HepG2 (cell line): ENCODE measurements around the gene ZNF451. TPM values are rescaled to one million over a fixed set of nuclear protein-coding genes. Genes with fewer than 3 reads are reported as not detected.

Experiments
- BCL3 ChIP-seq: sonication (generic); formaldehyde crosslinking; IDR thresholded peaks from 2 replicates; pipeline ENCODE4 v1.5.1; 2020; ENCODE audit warnings: mild to moderate bottlenecking, missing genetic modification reagents, moderate library complexity
- CCDC6 ChIP-seq: sonication (generic); formaldehyde crosslinking; IDR thresholded peaks from 2 replicates; pipeline ENCODE4 v1.8.1; 2022; ENCODE audit warnings: mild to moderate bottlenecking, missing genetic modification reagents, moderate library complexity
- CREB3 ChIP-seq: sonication (generic); formaldehyde crosslinking; IDR thresholded peaks from 2 replicates; pipeline ENCODE4 v1.5.0; 2020; ENCODE audit warnings: missing genetic modification reagents
- FOSL1 ChIP-seq: sonication (generic); formaldehyde crosslinking; IDR thresholded peaks from 2 replicates; pipeline ENCODE4 v1.9.0; 2021; ENCODE audit warnings: missing genetic modification reagents, borderline replicate concordance
- MEIS1 ChIP-seq: sonication (generic); formaldehyde crosslinking; IDR thresholded peaks from 2 replicates; pipeline ENCODE4 v1.9.0; 2021; ENCODE audit warnings: mild to moderate bottlenecking, missing genetic modification reagents, moderate library complexity, borderline replicate concordance
- REPIN1 ChIP-seq: sonication (generic); formaldehyde crosslinking; IDR thresholded peaks from 2 replicates; pipeline ENCODE4 v1.8.0; 2022; ENCODE audit warnings: missing genetic modification reagents, low read depth, mild to moderate bottlenecking, borderline replicate concordance
- SIN3B ChIP-seq: fragments of 150-350 bp; IDR thresholded peaks from 2 replicates; pipeline ENCODE4 v1.6.1; 2014; ENCODE audit warnings: low read length
- SRSF9 ChIP-seq: fragments of 200-400 bp; formaldehyde crosslinking; IDR thresholded peaks from 2 replicates; pipeline ENCODE4 v1.6.1; 2018; ENCODE audit warnings: borderline replicate concordance, mild to moderate bottlenecking, low read depth, low read length; ENCODE audit not compliant: insufficient read depth, poor library complexity, severe bottlenecking
- TOPORS ChIP-seq: sonication (generic); formaldehyde crosslinking; IDR thresholded peaks from 2 replicates; pipeline ENCODE4 v1.8.0; 2023; ENCODE audit warnings: mild to moderate bottlenecking, missing genetic modification reagents
- XBP1 ChIP-seq: sonication (generic); formaldehyde crosslinking; IDR thresholded peaks from 2 replicates; pipeline ENCODE4 v1.5.0; 2020; ENCODE audit warnings: missing genetic modification reagents
- XRCC5 ChIP-seq: fragments of 200-400 bp; formaldehyde crosslinking; optimal IDR thresholded peaks from 2 replicates; pipeline ENCODE3; 2017; ENCODE audit warnings: mild to moderate bottlenecking, low read length
- ZHX2 ChIP-seq, 2 experiments: sonication (generic) in 1 of 2; formaldehyde crosslinking in 1 of 2; IDR thresholded peaks; 2 replicates each; pipeline versions ENCODE4 v1.6.1 to v1.9.0; 2014 to 2022; ENCODE audit warnings: antibody characterized with exemption in 1 of 2, borderline replicate concordance in 1 of 2, inconsistent platforms in 1 of 2, low read depth in 1 of 2, missing genetic modification reagents in 1 of 2
- ZNF121 ChIP-seq: sonication (generic); formaldehyde crosslinking; IDR thresholded peaks from 2 replicates; pipeline ENCODE4 v1.5.0; 2020; ENCODE audit warnings: mild to moderate bottlenecking, missing genetic modification reagents
- ZNF256 ChIP-seq: sonication (generic); formaldehyde crosslinking; conservative IDR thresholded peaks from 2 replicates; pipeline ENCODE4 v1.4.0; 2020; ENCODE audit warnings: missing genetic modification reagents
- ZNF362 ChIP-seq: sonication (generic); formaldehyde crosslinking; IDR thresholded peaks from 2 replicates; pipeline ENCODE4 v1.4.0; 2020; ENCODE audit warnings: missing genetic modification reagents, mild to moderate bottlenecking, borderline replicate concordance
- ZNF432 ChIP-seq: sonication (generic); formaldehyde crosslinking; IDR thresholded peaks from 2 replicates; pipeline ENCODE4 v1.5.0; 2020; ENCODE audit warnings: missing genetic modification reagents, mild to moderate bottlenecking, borderline replicate concordance
- ZNF674 ChIP-seq: sonication (generic); formaldehyde crosslinking; IDR thresholded peaks from 2 replicates; pipeline ENCODE4 v1.5.0; 2020; ENCODE audit warnings: low read depth, mild to moderate bottlenecking, missing genetic modification reagents
- ZNF746 ChIP-seq: sonication (generic); formaldehyde crosslinking; IDR thresholded peaks from 2 replicates; pipeline ENCODE4 v1.8.0; 2022; ENCODE audit warnings: mild to moderate bottlenecking, missing genetic modification reagents
- polyA plus RNA-seq, 8 experiments: library from polyadenylated mRNA; depleted of rRNA in 3 of 8; stranded (reverse) in 7 of 8; unstranded in 1 of 8; fragments of >200 nt; fragmentation: Illumina TruSeq in 4 of 8; extraction: Trizol in 4 of 8; gene quantifications; 2 replicates each; pipeline versions ENCODE4 v1.2.1 to v1.2.3, GENCODE V29; 2011 to 2016; ENCODE audit warnings: low read depth in 4 of 8, missing spikeins in 1 of 8, mixed read lengths in 1 of 8; ENCODE audit not compliant: insufficient read depth in 1 of 8
- total RNA-seq, 5 experiments: library from RNA; depleted of rRNA; stranded (reverse); fragments of >200 nt; fragmentation: Illumina TruSeq; extraction: Trizol; gene quantifications; 2 replicates each; pipeline ENCODE4 v1.2.3, GENCODE V29; 2016; ENCODE audit warnings: low read depth in 1 of 5

Gene ZNF451
- total and polyA plus RNA-seq, 2 of the 13 experiments (the other 11 are each of a cell fraction or from before 2014, with no cell fraction given) = 32.1 to 65.7 TPM

GRCh38 chr6:57172136-57173055, 82.4 kb downstream of the ZNF451 start, which contains the start of gene BAG2 (continued):
- TF ChIP-seq CREB3 (peak; percentile 96; the same call in 1 of the 2 replicates), FOSL1 (0 out of 2 replicates have a peak, but pooled peaks have one; percentile 8), XRCC5 (peak; percentile 87), BCL3 (peak; percentile 83), ZHX2 (IDR thresholded peaks at IDR 0.05; ENCODE audit: low read depth) (peak; percentile 68; the same call in 1 of the 2 replicates), ZHX2 (CRISPR knock-in tag; IDR thresholded peaks at IDR 0.05; ENCODE audit: borderline replicate concordance) (peak; percentile 98), ZNF256 (CRISPR knock-in tag) (peak; percentile 84), ZNF432 (CRISPR knock-in tag) (peak; percentile 37; the same call in 1 of the 2 replicates), MEIS1 (CRISPR knock-in tag) (peak; percentile 72; the same call in 1 of the 2 replicates), ZNF121 (peak; percentile 75), XBP1 (CRISPR knock-in tag) (0 out of 2 replicates have a peak, but pooled peaks have one; percentile 8), ZNF746 (peak; percentile 39; the same call in 1 of the 2 replicates), TOPORS (CRISPR knock-in tag) (peak; percentile 79; the same call in 1 of the 2 replicates), ZNF362 (CRISPR knock-in tag) (peak; percentile 40; the same call in 1 of the 2 replicates), SIN3B (no peak), SRSF9 (no peak), ZNF674 (no peak; the same call in 1 of the 2 replicates), CCDC6 (peak; percentile 18; the same call in 1 of the 2 replicates), REPIN1 (CRISPR knock-in tag) (peak; percentile 94)
